Prostate gland (tissue), 2 donors: ENCODE measurements around the gene HESX1.

Experiments used
- CTCF ChIP-seq, 4 experiments: fragments of 200-600 bp in 2 of 4; fragments of 450-650 bp in 2 of 4; sonication (generic) in 2 of 4; IDR thresholded peaks; 1 replicate in 3 of 4; 2 replicates in 1 of 4; pipeline ENCODE4 v1.5.1; 2016 to 2019; ENCODE audit warnings: antibody characterized with exemption in 4 of 4, mild to moderate bottlenecking in 2 of 4, moderate library complexity in 2 of 4
- POLR2A ChIP-seq: fragments of 450-650 bp; IDR thresholded peaks from one replicate; pipeline ENCODE4 v1.6.1; 2016; ENCODE audit warnings: antibody characterized with exemption, mild to moderate bottlenecking

GRCh38 chr3:57233799-57234198 lies 34.0 kb upstream of the HESX1 start:
- TF ChIP-seq CTCF (IDR thresholded peaks at IDR 0.05), result no peak
- no peak for TF ChIP-seq POLR2A
